HG03342 (cell line): Measurements from ENCODE around the gene ARID3A.
A peak's percentile ranks its signal among the peaks of the same experiment; 100 is the strongest.
"Not testable (repeated sequence)": the region's sequence is repeated elsewhere in the genome, so short reads cannot be mapped to it uniquely, and the experiment has no call there.

Source experiments
- ATAC-seq: cut with Tn5 transposase; IDR thresholded peaks from one replicate; pipeline ENCODE4 v1.9.1; 2021; ENCODE audit warnings: mild to moderate bottlenecking, moderate library complexity; ENCODE audit not compliant: unreplicated experiment

Gene ARID3A

DNA sequence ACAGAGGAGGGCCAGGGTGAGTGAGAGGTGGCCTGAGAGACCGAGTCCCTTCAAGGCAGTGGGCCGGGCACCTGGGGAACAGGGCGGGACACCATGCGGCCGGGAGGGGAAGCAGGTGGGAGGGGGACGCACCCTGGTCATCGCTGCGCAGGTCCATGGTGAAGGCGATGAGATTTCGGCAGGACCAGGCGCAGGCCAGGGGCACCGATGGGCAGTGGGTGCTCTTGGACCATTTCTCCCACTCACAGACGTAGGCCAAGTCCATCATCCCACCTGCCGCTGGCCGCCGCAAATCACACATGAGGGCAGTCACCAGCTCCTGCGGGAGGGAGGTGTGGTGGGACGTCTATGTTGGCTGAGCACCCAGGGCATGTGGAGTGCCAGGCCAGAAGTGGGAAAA, 35.0 kb upstream of the ARID3A start:
- no peak for ATAC-seq

DNA sequence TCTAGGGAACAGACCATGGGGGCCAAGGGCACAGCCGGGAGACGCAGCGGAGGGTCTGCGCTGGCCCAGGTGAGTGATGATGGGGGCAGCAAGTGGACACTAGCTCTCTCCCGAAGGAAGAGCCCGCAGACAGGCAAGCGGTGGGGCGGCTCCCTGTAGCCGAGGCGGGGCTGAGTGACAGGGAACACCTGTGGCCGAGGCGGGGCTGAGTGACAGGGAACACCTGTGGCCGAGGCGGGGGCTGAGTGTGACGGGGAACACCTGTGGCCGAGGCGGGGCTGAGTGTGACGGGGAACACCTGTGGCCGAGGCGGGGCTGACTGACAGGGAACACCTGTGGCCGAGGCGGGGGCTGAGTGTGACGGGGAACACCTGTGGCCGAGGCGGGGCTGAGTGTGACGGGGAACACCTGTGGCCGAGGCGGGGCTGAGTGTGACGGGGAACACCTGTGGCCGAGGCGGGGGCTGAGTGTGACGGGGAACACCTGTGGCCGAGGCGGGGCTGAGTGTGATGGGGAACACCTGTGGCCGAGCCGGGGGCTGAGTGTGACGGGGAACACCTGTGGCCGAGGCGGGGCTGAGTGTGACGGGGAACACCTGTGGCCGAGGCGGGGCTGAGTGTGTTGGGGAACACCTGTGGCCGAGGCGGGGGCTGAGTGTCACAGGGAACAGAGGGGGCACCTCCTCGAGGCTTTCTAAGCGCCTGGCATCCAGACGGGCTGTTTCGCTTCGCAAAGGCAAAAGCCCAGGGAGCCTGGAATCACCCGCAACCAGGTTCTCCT, 34.2 kb upstream of the ARID3A start:
- not testable (repeated sequence) for ATAC-seq

DNA sequence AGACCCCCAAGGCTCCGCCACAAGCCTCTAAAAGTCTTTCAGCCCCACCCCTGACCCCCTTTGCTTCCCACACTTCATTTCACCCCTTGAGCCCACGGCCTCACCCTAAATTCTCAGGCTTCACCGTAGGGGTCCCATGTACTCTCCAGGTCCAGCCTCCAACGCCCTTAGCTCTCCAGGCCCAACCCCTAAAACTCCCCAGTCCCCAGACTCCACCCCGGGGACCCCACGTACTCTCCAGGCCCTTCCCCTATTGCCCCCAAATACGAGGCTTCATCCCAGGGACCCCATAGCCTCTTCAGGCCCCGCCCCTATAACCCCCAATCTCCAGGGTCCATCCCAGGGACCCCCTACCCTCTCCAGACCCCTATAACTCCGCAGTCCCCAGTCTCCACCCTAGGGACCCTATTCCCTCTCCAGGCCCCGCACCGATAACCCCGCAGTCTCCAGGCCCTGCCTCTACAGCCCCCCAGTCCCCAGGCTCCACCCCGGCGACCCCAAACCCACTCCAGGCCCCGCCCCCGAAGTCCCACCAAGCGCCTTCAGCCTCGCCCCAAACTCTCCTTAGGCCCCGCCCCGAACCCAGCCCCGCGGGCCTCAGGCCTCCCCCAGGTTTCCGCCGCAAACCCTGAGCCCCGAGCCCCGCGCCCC, 33.5 kb upstream of the ARID3A start:
- no peak for ATAC-seq

DNA sequence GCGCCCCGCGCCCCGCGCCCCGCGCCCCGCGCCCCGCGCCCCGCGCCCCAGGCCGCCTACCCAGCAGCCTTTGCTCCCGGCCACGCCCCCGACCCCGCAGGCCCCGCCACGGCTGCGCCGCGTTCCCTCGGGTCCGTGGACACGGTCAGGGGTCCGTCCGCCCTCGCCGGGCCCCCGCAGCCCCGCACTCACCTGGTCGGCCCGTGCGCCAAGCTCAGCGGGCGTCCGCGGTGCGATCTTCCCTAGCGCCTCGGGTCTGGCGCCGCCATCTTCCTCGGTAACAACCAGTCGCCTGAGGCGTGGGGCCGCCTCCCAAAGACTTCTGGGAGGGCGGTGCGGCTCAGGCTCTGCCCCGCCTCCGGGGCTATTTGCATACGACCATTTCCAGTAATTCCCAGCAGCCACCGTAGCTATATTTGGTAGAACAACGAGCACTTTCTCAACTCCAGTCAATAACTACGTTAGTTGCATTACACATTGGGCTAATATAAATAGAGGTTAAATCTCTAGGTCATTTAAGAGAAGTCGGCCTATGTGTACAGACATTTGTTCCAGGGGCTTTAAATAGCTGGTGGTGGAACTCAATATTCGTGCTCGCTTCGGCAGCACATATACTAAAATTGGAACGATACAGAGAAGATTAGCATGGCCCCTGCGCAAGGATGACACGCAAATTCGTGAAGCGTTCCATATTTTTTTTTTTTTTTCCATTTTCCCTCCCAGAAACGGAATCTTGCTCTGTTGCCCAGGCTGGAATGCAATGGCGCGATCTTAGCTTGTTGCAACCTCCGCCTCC, 32.7 kb upstream of the ARID3A start, which contains the start of the genes MED16 and RNU6-9:
Gene MED16, minus strand, starts transcription at position 294 of the 796 bp plus-strand sequence. CDS start 2,056 bp downstream, outside the sequence.
Gene RNU6-9, plus strand, starts transcription at position 591 of the 796 bp plus-strand sequence.
- ATAC-seq: peak; percentile 78

DNA sequence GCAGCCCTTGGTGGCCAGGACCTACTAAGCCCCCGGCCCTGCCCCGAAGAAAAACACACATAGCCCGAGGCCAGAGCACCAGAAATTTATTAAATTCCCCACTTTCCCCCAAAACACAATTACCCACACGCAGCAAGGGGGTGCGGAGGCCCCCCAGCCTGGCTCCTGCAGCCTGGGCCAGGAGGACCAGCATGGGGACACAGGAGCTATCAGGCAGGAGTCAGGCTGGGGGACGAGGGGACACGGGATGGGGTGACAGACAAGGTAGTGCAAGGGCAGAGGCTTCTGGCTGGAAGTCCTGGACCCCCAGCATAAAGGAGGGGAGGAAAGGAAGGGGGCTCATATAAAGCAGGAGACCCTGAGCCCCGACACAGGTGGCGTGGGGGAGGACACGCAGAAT, 29.4 kb upstream of the ARID3A start:
- no peak for ATAC-seq

DNA sequence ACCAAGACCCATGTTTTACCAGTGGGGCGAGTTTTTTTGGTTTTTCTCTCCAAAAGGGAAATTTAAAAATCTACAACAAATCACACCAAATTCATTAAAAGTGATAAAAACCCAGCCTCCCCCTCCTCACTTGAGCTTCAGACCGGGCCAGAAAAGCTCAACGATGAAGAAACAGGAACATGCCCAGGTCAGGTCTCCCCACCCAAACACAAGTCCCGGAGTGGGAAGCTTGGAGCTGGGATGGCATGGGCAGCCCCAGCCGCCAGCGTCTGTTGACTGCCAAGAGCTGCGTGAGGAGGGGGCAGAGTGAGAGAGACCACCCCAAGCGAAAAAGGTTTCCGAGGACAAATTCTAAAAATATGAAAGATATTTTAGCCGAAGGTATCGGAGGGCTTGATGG, 28.8 kb upstream of the ARID3A start:
- ATAC-seq: no peak

DNA sequence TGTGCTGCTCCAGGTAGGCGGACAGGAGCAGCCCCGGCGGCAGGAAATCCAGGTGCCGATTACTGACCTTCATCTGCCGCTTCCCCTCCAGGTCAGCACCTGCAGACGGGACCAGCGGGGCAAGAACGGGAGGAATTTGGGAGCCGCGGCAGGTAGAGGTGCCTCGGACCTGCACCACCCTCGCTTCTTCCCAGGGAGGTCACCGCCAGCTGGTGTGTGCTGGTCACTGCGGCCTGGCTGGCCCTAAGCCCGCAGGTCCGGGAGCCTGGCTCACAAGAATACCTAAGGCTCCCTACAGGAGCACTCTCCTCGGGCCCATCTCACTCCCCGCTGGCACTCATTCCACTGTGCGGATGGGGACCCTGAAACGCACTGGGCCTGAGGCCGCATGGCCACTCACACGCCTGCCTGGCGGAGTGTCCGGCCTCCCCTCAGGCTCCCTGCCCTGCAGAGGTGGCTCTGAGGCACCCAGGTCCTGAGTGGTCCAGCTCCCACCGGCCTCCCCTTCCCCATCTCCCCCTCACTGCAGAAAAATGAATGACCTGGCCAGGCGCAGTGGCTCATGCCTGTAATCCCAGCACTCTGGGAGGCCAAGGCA, 28.3 kb upstream of the ARID3A start:
- no peak for ATAC-seq

DNA sequence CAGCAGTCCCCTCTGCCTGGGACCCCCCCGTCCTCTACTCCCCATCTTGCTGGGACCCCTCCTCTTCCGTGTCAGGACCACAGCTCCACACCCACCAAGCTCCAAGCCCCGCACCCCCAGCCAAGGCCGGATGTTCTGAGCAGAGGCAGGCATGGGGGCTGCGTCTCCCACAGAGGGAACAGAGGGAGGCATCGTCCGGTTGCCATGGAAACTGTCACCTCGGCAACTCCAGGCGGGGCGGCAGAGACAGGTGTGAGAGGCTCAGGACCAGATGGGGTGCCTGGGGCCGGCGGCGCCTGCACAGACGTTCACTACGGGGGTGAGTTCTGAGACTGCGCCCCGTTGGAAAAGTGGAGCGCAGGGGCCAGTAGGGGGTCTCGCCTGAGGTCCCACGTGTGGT, 27.2 kb upstream of the ARID3A start:
- ATAC-seq: no peak

DNA sequence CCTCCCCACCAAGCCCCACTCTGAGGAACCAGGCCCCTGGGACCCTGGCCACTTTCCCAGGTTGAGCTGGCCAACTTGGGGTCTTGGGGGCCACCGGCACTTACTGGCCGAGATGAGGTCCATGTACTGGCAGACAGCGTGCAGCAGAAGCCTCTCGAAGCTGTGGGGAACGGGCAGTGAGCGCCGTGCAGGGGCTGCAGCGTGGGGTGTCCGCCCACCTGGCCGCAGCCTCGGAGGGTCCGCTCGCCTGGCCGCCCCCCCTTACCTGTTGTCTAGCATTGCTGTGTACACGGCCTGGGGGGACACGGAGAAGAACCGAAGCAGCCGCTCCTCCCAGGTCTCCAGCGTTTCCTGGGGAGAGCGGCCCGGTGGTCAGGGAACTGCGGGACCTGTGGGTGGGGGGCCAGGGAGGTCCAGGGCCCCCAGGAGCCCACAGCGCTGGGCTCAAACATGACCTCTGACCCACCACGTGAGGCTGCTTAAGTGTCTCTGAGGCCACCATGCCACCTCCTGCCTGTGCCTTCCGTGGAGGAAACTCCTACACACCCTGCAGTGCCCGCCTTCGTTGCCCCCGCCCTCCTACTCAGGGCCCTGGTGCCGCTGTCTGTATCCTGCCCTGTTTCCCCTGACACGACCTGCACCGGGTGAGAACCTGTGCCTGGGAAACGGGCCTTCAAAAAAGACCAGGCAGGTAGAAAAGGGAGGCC, 26.3 kb upstream of the ARID3A start:
- no peak for ATAC-seq

DNA sequence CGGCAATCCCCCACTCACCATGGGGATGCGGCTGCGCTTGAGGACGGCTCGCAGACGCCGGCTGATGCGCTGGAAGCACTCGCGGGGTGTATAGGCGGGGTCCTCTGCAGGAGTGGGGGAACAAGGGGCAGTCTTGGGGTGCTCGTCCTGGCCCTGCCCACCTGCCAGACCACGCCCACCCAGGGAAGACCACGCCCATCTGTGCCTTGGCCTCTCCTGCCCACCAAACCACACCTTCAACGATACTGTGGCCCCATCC, 25.9 kb upstream of the ARID3A start:
- ATAC-seq: no peak

DNA sequence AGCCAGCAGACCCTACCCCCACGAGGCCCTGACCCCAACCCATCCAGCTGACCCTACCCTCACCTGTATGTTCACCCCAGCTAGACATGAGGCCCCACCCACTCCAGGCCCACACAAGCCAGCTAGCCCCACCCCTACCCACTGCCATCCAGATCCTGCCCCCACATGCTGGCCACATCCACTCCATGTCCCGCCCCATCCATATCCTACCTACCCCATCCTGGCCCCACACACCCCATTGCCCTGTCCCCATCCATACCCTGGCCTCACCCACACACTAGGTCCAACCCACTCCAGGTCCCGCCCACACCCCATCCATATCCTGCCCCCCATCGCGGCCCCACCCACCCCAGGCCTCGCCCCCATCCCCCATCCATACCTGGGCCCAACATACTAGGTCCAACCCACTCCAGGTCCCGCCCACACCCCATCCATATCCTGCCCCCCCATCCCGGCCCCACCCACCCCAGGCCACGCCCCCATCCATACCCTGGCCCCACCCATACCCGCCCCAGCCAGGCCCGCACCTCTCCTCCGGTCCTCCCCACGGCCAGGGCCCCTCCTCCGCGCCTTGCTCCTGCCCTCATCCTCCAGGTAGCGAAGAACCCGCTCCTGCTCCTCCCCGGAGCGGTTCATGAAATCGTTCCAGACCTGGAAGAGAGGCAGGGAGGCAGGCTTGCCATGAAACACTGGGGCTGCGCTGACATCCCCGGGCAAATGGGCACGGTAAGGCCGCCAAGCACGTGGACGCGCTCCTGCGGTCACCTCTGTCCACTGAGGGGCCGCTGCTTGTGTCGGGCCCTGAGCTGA, 25.3 kb upstream of the ARID3A start:
- no peak for ATAC-seq

DNA sequence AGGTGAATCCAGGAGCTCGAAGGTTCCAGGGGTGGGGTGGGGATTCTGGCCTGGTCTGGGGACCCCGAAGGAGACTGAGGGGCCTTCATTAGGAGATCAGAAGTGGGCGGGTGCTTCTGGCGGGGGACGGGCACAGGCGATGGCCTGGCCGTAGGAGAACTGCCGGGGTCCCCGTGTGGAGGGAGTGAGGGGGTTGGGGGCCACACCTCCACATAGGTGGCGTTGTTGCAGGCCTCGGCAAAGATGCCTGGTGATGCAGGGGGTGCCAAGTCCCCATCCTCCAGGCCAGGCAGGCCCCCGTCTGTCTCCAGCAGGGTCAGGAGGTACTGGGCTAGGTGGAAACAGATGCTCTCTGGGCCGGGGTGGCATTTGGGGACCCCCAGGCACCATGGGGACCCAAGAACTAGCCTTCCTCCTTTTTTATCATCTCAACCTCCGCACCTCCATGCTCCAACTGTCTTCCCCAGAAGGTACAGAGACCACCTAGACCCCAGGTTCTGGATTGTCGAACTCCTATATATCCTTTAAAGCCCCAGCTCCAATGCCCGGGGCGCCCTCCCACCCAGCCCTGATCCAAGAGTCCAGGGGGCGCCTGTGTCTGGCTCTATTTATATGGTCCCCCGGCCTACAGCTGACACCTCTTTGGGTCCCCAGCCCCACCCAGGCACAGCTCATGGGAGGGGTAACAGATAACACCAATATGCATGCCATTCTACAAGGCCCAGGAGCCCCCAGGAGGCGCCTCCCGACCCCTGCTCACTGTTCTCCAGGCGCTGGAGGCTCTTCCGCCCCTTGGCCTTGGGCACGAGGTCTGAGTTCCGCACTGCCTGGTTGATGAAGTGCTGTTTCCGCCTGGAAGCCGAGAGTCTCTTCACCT, 24.4 kb upstream of the ARID3A start:
- ATAC-seq: no peak

DNA sequence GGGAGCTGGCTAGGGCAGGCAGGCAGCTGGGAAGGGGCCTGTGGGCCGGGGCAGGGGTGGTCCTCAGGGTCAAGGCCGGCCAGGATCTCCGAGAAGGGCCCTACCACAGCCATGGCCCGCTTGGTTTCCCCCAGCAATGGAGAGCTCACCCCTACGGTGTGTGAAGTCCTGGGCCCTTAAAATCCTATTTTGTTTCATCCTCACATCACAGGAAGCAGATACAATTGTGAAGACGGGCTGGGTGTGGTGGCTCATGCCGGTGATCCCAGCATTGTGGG, 23.8 kb upstream of the ARID3A start:
- no peak for ATAC-seq

DNA sequence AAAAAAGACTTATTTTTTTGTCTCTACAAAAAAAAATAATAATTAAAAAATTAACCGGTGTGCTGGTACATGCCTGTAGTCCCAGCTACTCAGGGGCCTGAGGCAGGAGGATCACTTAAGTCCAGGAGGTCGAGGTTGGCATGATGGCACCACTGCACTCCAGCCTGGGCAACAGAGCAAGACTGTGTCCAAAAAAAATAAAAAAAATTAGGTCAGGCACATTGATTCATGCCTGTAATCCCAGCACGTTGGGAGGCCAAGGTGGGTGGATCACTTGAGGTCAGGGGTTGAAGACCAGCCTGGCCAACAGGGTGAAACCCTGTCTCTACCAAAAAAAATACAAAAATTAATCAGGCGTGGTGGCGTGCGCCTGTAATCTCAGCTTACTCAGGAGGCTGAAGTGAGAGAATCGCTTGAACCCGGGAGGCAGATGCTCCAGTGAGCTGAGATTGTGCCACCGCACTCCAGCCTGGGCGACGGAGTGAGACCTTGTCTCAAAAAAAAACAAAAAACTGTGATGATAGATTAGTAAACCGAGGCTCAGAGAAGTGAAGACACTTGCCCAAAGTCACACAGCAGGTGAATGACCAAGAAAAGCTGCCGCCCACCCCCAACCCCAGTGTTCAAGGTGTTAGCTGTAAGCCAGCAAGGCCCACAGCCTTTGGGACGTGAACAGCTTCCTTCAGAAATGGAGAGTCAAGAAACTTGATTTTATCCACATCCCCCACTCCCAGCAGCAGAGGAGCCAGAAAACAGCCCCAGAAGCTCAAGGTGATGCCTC, 23.2 kb upstream of the ARID3A start:
- ATAC-seq: no peak

DNA sequence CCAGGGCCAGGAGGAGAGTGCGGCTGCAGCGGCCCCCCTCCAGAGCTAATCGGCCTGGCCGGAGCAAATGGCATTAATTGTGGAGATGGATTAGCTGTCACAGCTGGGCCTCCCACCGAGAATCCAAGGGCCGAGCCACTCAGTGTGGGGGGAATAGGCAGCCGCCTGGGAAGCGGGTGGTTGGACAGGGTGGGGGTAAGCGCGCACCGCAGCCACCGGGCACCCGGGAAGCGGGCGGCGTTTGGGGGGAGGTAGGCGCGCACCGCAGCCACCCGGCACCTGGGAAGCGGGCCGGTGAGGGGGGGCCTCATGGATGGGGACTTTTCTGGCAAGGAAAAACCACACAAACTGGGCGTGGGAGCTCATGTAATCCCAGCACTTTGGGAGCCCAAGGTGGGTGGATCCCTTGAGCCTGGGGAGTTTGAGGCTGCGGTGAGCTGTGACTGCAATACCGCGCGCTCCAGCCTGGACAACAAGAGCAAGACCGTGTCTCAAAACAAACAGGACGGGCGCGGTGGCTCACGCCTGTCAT, 22.5 kb upstream of the ARID3A start:
- no peak for ATAC-seq

DNA sequence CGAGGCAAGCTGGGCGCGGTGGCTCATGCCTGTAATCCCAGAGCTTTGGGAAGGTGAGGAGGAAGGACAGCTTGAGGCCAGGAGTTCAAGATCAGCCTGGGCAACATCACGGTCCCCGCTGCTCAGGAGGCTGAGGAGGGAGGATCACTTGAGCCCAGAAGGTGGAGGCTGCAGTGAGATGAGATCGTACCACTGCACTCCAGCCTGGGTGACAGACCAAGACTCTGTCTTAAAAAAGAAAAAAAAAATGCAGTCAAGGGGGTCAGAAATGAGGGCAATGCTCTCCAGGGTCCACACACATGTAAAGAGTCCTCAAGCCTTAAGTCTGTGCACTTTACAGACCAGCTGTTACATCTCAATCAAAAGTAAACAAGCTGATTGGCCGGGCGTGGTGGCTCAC, 21.3 kb upstream of the ARID3A start:
- ATAC-seq: no peak

DNA sequence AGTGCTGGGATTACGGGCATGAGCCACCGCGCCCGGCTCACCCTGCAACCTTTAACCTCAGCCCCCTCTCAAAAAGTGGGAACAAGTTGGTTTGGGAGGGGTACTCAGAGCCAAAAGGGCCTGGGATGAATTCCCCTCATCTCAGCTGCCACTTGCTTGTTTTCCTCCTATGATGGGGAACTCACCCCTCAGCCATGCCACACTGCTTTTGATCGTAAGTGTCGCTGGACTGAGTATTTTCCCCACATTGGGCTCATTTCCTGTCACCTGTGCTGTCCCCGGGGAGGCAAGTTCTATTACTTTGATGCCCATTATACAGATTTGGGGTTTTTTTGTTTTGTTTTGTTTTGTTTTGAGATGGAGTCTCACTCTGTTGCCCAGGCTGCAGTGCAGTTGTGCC, 19.4 kb upstream of the ARID3A start:
- no peak for ATAC-seq

DNA sequence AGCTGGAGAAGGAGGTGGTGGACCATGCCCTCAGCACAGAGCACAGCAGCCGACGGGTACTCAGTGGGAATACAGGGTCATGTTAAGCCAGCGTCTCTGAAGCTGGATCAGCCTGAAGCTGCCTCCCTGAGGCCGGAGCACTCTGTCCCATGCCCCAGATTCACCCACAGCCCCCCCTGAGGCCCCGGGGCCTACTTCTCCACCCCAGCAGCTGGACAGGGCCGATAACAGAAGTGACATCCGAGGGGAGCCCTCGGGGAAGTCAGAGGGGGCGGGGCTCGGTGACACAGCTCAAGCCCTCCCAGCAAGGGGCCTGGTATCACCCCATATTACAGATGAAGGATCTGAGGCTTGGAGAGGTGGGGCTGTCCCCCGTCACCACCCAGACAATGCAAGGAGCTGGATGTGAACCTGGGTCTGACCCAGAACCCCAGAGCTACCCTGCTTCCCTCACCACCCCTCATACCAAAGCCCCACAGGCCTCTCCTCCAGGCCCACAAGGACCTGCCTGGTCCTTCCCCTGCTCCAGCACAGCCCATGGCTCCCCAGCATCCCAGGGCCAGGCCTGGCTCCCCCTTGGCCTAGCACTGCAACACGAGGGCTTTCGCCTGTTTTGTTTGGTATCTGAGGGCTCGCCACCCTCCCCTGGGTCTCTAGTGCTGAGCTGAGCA, 18.5 kb upstream of the ARID3A start:
- ATAC-seq: no peak
